OCI-LY3 (cell line): Measurements from ENCODE around the gene FGD5.

Experiments used
- H2AFZ ChIP-seq: fragments of 200-600, 300-600 bp; shearing (Covaris generic); 2 replicates; pipeline ENCODE4 v1.6.0; 2014; ENCODE audit warnings: antibody characterized with exemption, low read depth, low read length
- H3K27ac ChIP-seq: fragments of 200-600, 300-600 bp; sonication (generic); 2 replicates; pipeline ENCODE4 v1.5.1; 2014; ENCODE audit warnings: mild to moderate bottlenecking, low read length, moderate library complexity, mixed read lengths
- H3K27me3 ChIP-seq: fragments of 200-600, 300-600 bp; sonication (generic); 2 replicates; pipeline ENCODE4 v1.6.1; 2014; ENCODE audit warnings: low read depth, low read length, mixed read lengths
- H3K36me3 ChIP-seq: fragments of 200-600, 300-600 bp; sonication (generic); replicated peaks from 2 replicates; pipeline ENCODE3; 2014; ENCODE audit warnings: low read depth, low read length, mixed read lengths
- H3K4me1 ChIP-seq: fragments of 300-600, 200-600 bp; sonication (generic); 2 replicates; pipeline ENCODE4 v1.6.1; 2014; ENCODE audit warnings: low read length, mixed read lengths
- H3K4me2 ChIP-seq: fragments of 200-600, 300-600 bp; sonication (generic); 2 replicates; pipeline ENCODE4 v1.6.1; 2014; ENCODE audit warnings: low read length, mixed read lengths
- H3K4me3 ChIP-seq: fragments of 300-600, 200-600 bp; sonication (generic); 2 replicates; pipeline ENCODE4 v1.5.1; 2014; ENCODE audit warnings: antibody characterized with exemption, mild to moderate bottlenecking, low read length, moderate library complexity
- H3K79me2 ChIP-seq: fragments of 300-600, 200-600 bp; shearing (Covaris generic); 2 replicates; pipeline ENCODE4 v1.6.1; 2014; ENCODE audit warnings: mild to moderate bottlenecking, low read length, mixed read lengths
- H3K9ac ChIP-seq: fragments of 300-600, 200-600 bp; shearing (Covaris generic); 2 replicates; pipeline ENCODE4 v1.6.0; 2014; ENCODE audit warnings: mild to moderate bottlenecking, low read length, moderate library complexity
- H3K9me3 ChIP-seq: fragments of 200-600, 300-600 bp; shearing (Covaris generic); 2 replicates; pipeline ENCODE4 v1.6.1; 2014; ENCODE audit warnings: low read length, mixed read lengths; ENCODE audit not compliant: insufficient read depth
- H4K20me1 ChIP-seq: fragments of 200-600, 300-600 bp; sonication (generic); 2 replicates; pipeline ENCODE4 v1.6.1; 2016; ENCODE audit warnings: low read length, mixed read lengths; ENCODE audit not compliant: insufficient read depth
- EZH2phosphoT487 ChIP-seq: fragments of 200-600 bp; shearing (Covaris generic); IDR thresholded peaks from 2 replicates; pipeline ENCODE4 v1.6.1; 2018; ENCODE audit warnings: antibody characterized with exemption, mixed run types, low read depth
- TF ChIP-seq, protein P1 (sequence below): fragments of 200-600, 300-600 bp; sonication (generic); IDR thresholded peaks from 2 replicates; pipeline ENCODE4 v1.5.1; 2014; ENCODE audit warnings: antibody characterized with exemption, low read length, low read depth

Gene FGD5

DNA sequence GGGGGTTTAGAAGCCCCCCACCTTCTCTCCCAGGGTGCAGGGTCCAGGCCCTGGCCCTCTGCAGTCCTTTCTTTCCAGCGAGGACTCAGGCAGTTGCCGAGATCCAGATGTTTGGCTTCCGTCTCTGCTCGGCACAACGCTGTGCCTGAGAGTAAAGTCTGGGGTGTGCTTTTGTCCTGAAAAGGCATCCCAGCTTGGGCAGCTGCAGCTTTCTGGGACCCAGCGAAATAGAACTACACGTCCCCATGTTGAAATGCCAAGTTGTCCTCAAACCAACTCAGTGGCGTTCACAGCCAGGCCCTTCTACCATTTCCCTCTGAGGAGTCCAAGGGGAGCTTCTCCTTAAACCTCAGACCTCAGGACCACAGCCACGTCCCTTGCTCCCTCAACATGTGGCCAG lies 23.1 kb downstream of the FGD5 start:
- Histone ChIP-seq H3K4me3 (no peak overlapping the region), H3K4me1 (peaks cover 23% of the 10 kb centered on the region), H2AFZ (no peak overlapping the region), H4K20me1 (peaks cover 10% of the 10 kb centered on the region; the same call in 1 of the 2 replicates), H3K36me3 (no peaks in the 10 kb centered on the region), H3K9ac (no peak overlapping the region), H3K9me3 (no peaks in the 10 kb centered on the region), H3K27ac (no peak overlapping the region), H3K27me3 (peaks cover 77% of the 10 kb centered on the region), H3K4me2 (no peak overlapping the region), H3K79me2 (no peaks in the 10 kb centered on the region)
- TF ChIP-seq EZH2phosphoT487 = no peak
- TF ChIP-seq, protein P1, sequence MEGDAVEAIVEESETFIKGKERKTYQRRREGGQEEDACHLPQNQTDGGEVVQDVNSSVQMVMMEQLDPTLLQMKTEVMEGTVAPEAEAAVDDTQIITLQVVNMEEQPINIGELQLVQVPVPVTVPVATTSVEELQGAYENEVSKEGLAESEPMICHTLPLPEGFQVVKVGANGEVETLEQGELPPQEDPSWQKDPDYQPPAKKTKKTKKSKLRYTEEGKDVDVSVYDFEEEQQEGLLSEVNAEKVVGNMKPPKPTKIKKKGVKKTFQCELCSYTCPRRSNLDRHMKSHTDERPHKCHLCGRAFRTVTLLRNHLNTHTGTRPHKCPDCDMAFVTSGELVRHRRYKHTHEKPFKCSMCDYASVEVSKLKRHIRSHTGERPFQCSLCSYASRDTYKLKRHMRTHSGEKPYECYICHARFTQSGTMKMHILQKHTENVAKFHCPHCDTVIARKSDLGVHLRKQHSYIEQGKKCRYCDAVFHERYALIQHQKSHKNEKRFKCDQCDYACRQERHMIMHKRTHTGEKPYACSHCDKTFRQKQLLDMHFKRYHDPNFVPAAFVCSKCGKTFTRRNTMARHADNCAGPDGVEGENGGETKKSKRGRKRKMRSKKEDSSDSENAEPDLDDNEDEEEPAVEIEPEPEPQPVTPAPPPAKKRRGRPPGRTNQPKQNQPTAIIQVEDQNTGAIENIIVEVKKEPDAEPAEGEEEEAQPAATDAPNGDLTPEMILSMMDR = no peak

GRCh38 chr3:14842277-14842676 lies 23.5 kb downstream of the FGD5 start:
- H3K9me3 ChIP-seq = no peaks in the 10 kb centered on the region
- TF ChIP-seq EZH2phosphoT487 = no peak
- TF ChIP-seq, protein P1 = no peak
- H3K4me3 ChIP-seq = no peak overlapping the region
- H3K27ac ChIP-seq = no peak overlapping the region
- no peak overlapping the region for H2AFZ ChIP-seq
- peaks cover 77% of the 10 kb centered on the region for H3K27me3 ChIP-seq
- no peaks in the 10 kb centered on the region for H3K79me2 ChIP-seq
- no peak overlapping the region for H3K9ac ChIP-seq
- no peaks in the 10 kb centered on the region for H3K36me3 ChIP-seq
- H4K20me1 ChIP-seq = peaks cover 10% of the 10 kb centered on the region; the same call in 1 of the 2 replicates
- peaks cover 23% of the 10 kb centered on the region for H3K4me1 ChIP-seq
- H3K4me2 ChIP-seq = no peak overlapping the region

GRCh38 chr3:14843321-14843720 lies 24.6 kb downstream of the FGD5 start:
- Histone ChIP-seq H3K36me3 (no peaks in the 10 kb centered on the region), H3K9me3 (no peaks in the 10 kb centered on the region), H3K4me3 (no peak overlapping the region), H3K27me3 (peaks cover 75% of the 10 kb centered on the region), H4K20me1 (peaks cover 10% of the 10 kb centered on the region; the same call in 1 of the 2 replicates), H3K79me2 (no peaks in the 10 kb centered on the region), H3K4me2 (no peak overlapping the region), H3K27ac (no peak overlapping the region), H3K4me1 (peaks cover 23% of the 10 kb centered on the region), H2AFZ (no peak overlapping the region), H3K9ac (no peak overlapping the region)
- TF ChIP-seq, protein P1 = no peak

DNA sequence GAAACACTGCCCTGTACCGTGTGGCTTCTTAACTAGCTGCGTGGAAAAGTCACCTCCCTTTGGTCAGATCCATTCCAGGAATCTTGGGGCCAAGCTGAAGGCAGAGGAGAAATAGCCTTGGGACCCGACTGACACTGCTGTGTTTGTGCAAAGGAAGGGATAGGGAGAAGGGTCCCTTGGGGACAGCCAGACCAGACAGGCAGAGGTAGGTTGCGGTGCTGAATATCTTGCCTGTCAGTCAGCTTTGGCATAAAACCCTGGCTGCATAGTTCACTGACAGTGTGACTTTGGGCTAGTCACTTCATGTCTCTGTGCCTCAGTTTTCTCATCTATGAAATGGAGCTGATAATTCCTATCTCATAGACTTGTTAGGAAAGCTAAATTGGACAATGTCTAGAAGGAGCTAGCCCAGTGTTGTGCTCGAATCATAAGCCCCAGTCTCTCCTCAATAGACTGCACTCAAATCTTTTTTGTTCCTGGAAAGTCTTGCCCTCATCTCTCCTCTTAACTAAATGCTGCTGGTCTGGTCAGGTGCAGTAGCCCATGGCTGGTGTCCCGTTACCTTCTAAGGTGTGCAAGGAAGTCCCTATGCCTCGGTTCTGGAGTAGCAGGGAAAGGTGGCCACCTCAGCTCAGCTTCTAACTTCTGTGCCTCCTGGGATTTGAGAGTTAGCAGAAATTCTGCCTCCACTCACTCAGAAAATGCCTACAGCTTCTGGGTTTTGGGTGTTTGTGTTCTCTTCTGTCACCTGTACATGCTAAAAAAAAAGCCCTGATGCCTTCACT lies 25.8 kb downstream of the FGD5 start:
- H3K4me3 ChIP-seq = no peak overlapping the region
- peaks cover 10% of the 10 kb centered on the region; the same call in 1 of the 2 replicates for H4K20me1 ChIP-seq
- TF ChIP-seq, protein P1 = no peak
- TF ChIP-seq EZH2phosphoT487 = no peak
- no peaks in the 10 kb centered on the region for H3K36me3 ChIP-seq
- H3K27ac ChIP-seq = no peak overlapping the region
- H2AFZ ChIP-seq = no peak overlapping the region
- peak overlapping the region; percentile 27; the same call in 1 of the 2 replicates for H3K4me2 ChIP-seq
- no peaks in the 10 kb centered on the region for H3K79me2 ChIP-seq
- no peak overlapping the region for H3K9ac ChIP-seq
- H3K9me3 ChIP-seq = no peaks in the 10 kb centered on the region
- peaks cover 15% of the 10 kb centered on the region for H3K4me1 ChIP-seq
- peaks cover 74% of the 10 kb centered on the region for H3K27me3 ChIP-seq
